CD14-positive monocyte (primary cell): ENCODE results near the gene BBS4. TPM values are rescaled to one million over a fixed set of nuclear protein-coding genes. Genes with fewer than 3 reads are reported as not detected.

Experiments used
- DNase-seq, 3 donors: peaks; one replicate each; pipeline ENCODE4 v3.0.0-alpha.2; 2011 to 2022
- H2AFZ ChIP-seq: 2 replicates; pipeline ENCODE4 v1.6.0; 2012; ENCODE audit warnings: mild to moderate bottlenecking, low read depth, low read length, inconsistent platforms; ENCODE audit not compliant: insufficient read depth, poor library complexity, severe bottlenecking
- H3K27ac ChIP-seq, 2 donors: 1 replicate in 1 of 2; 2 replicates in 1 of 2; pipeline ENCODE4 v1.5.1; 2012 to 2013; ENCODE audit warnings: low read length in 2 of 2, control low read depth in 1 of 2, inconsistent platforms in 1 of 2, low read depth in 1 of 2, mild to moderate bottlenecking in 1 of 2
- H3K27me3 ChIP-seq, 2 donors: one replicate each; pipeline versions ENCODE4 v1.6.0 to v1.6.1; 2011 to 2013; ENCODE audit warnings: low read length in 2 of 2; ENCODE audit not compliant: control insufficient read depth in 2 of 2, insufficient read depth in 2 of 2
- H3K36me3 ChIP-seq, 2 donors: replicated peaks in 1 of 2; 1 replicate in 1 of 2; 2 replicates in 1 of 2; pipeline versions ENCODE4 v1.5.1 to v1.6.1; 2012 to 2013; ENCODE audit warnings: low read length in 2 of 2, control low read depth in 1 of 2, inconsistent platforms in 1 of 2, mild to moderate bottlenecking in 1 of 2; ENCODE audit not compliant: insufficient read depth in 2 of 2, control insufficient read depth in 1 of 2
- H3K4me1 ChIP-seq, 2 donors: 1 replicate in 1 of 2; 2 replicates in 1 of 2; pipeline versions ENCODE4 v1.5.1 to v1.6.1; 2012 to 2013; ENCODE audit warnings: low read length in 2 of 2, control low read depth in 1 of 2, inconsistent platforms in 1 of 2, mild to moderate bottlenecking in 1 of 2, moderate library complexity in 1 of 2; ENCODE audit not compliant: insufficient read depth in 2 of 2, control insufficient read depth in 1 of 2
- H3K4me2 ChIP-seq: replicated peaks from 2 replicates; pipeline ENCODE3; 2012; ENCODE audit warnings: low read length, moderate library complexity, mild to moderate bottlenecking; ENCODE audit not compliant: poor library complexity, severe bottlenecking; ENCODE audit errors: extremely low read depth
- H3K4me3 ChIP-seq, 3 experiments: fragments of 200-600 bp in 1 of 3; sonication (generic) in 1 of 3; replicated peaks in 1 of 3; 1 replicate in 2 of 3; 2 replicates in 1 of 3; pipeline ENCODE4 v1.5.1; 2011 to 2013; ENCODE audit warnings: low read length in 3 of 3, mild to moderate bottlenecking in 3 of 3, control low read depth in 2 of 3, low read depth in 2 of 3, inconsistent platforms in 1 of 3, moderate library complexity in 1 of 3
- H3K79me2 ChIP-seq: 2 replicates; pipeline ENCODE4 v1.6.0; 2012; ENCODE audit warnings: mild to moderate bottlenecking, control low read depth, inconsistent platforms, low read length, moderate library complexity; ENCODE audit not compliant: insufficient read depth
- H3K9ac ChIP-seq: 2 replicates; pipeline ENCODE4 v1.6.0; 2017; ENCODE audit warnings: low read length, mild to moderate bottlenecking; ENCODE audit not compliant: insufficient read depth, poor library complexity, severe bottlenecking
- H3K9me3 ChIP-seq, 2 donors: replicated peaks in 1 of 2; 1 replicate in 1 of 2; 2 replicates in 1 of 2; pipeline versions ENCODE4 v1.5.1 to v1.6.1; 2012 to 2013; ENCODE audit warnings: low read length in 2 of 2, control low read depth in 1 of 2; ENCODE audit not compliant: control insufficient read depth in 1 of 2, insufficient read depth in 1 of 2
- H4K20me1 ChIP-seq: 2 replicates; pipeline ENCODE4 v1.6.0; 2012; ENCODE audit warnings: mild to moderate bottlenecking, low read length, control low read depth, moderate library complexity; ENCODE audit not compliant: insufficient read depth
- H3K27ac Mint-ChIP-seq, 7 donors: one replicate each; pipeline ENCODE4 v1.8.0; 2020; ENCODE audit warnings: mild to moderate bottlenecking in 7 of 7, mixed read lengths in 7 of 7, moderate library complexity in 6 of 7, inconsistent platforms in 2 of 7
- H3K27me3 Mint-ChIP-seq, 3 donors: one replicate each; pipeline ENCODE4 v1.8.0; 2021 to 2022; ENCODE audit warnings: low read depth in 3 of 3, mild to moderate bottlenecking in 3 of 3, mixed read lengths in 3 of 3, moderate library complexity in 3 of 3, inconsistent platforms in 1 of 3
- H3K36me3 Mint-ChIP-seq, 2 donors: one replicate each; pipeline ENCODE4 v1.8.0; 2020; ENCODE audit warnings: mixed read lengths in 2 of 2, inconsistent platforms in 1 of 2, mild to moderate bottlenecking in 1 of 2
- H3K4me1 Mint-ChIP-seq: one replicate; pipeline ENCODE4 v1.8.0; 2020; ENCODE audit warnings: mild to moderate bottlenecking, mixed read lengths
- H3K4me3 Mint-ChIP-seq, 2 donors: one replicate each; pipeline ENCODE4 v1.8.0; 2020; ENCODE audit warnings: mild to moderate bottlenecking in 2 of 2, mixed read lengths in 2 of 2, moderate library complexity in 1 of 2
- H3K9me3 Mint-ChIP-seq, 7 donors: one replicate each; pipeline ENCODE4 v1.8.0; 2020 to 2022; ENCODE audit warnings: mixed read lengths in 7 of 7, mild to moderate bottlenecking in 6 of 7, moderate library complexity in 6 of 7, inconsistent platforms in 2 of 7
- CTCF ChIP-seq: fragments of 200-600 bp; IDR thresholded peaks from one replicate; pipeline ENCODE4 v1.8.0; 2022; ENCODE audit warnings: antibody characterized with exemption, mild to moderate bottlenecking
- WGBS: methylation state at CpG from one replicate; pipeline ENCODE4 v1.1.5; 2013; ENCODE audit warnings: missing lambda C conversion rate; ENCODE audit not compliant: insufficient coverage; 5-methylcytosine and 5-hydroxymethylcytosine counted together
- intact Hi-C, 2 donors: fragments of 100-400 bp; cut with micrococcal nuclease; formaldehyde crosslinking; loops; one replicate each; pipeline versions ENCODE4 v1.15.0 to v1.15.1; 2023
- polyA plus RNA-seq, 3 donors: library from polyadenylated mRNA; depleted of rRNA in 1 of 3; unstranded in 2 of 3; stranded (reverse) in 1 of 3; fragments of 300-500 nt in 2 of 3; fragments of >200 nt in 1 of 3; fragmentation: Illumina TruSeq in 2 of 3; gene quantifications; 1 replicate in 2 of 3; 2 replicates in 1 of 3; pipeline ENCODE4 v1.2.3, GENCODE V29; 2012 to 2021

Gene BBS4
- polyA plus RNA-seq, 3 donors: 4.0 to 7.6 (median 4.1) TPM

GRCh38 chr15:72682772-72683171, 3.2 kb upstream of the BBS4 start:
- no peak for TF ChIP-seq CTCF
- H3K79me2 ChIP-seq: no peaks in the 10 kb centered on the region
- H3K27me3 ChIP-seq: peaks cover 4% of the 10 kb centered on the region in 2 donors
- no peaks in the 10 kb centered on the region for H3K9me3 Mint-ChIP-seq
- peaks cover 9 to 15% (median 15%) of the 10 kb centered on the region in 3 donors for H3K27me3 Mint-ChIP-seq
- 95% methylated on average over 3 of the region's 3 CpGs for WGBS
- no peaks in the 10 kb centered on the region for H4K20me1 ChIP-seq
- no peak overlapping the region for H3K4me3 ChIP-seq
- H3K36me3 ChIP-seq: no peaks in the 10 kb centered on the region
- intact Hi-C loops: no loop called here
- H2AFZ ChIP-seq: peak overlapping the region; percentile 29
- H3K27ac ChIP-seq: no peak overlapping the region
- H3K4me3 Mint-ChIP-seq: no peak overlapping the region
- no peak for DNase-seq
- no peak overlapping the region for H3K27ac Mint-ChIP-seq
- peaks cover 12% of the 10 kb centered on the region for H3K4me1 Mint-ChIP-seq
- peaks cover 14 to 15% of the 10 kb centered on the region in 2 donors for H3K4me1 ChIP-seq
- no peaks in the 10 kb centered on the region for H3K36me3 Mint-ChIP-seq
- no peaks in the 10 kb centered on the region for H3K9me3 ChIP-seq
- H3K9ac ChIP-seq: no peak overlapping the region
- no peak overlapping the region for H3K4me2 ChIP-seq

GRCh38 chr15:72685301-72685924, 594 bp upstream of the BBS4 start:
- Histone ChIP-seq H3K27me3 (no peaks in the 10 kb centered on the region), H3K27ac (peak overlapping the region; percentile 71 to 76), H3K9me3 (no peaks in the 10 kb centered on the region), H3K79me2 (no peaks in the 10 kb centered on the region), H4K20me1 (no peaks in the 10 kb centered on the region), H3K4me3 (peak overlapping the region; percentile 75 to 93 (median 90)), H3K36me3 (no peaks in the 10 kb centered on the region), H3K9ac (peak overlapping the region; percentile 67), H3K4me1 (peaks cover 14 to 15% of the 10 kb centered on the region in 2 donors), H3K4me2 (peak overlapping the region; percentile 98), H2AFZ (peak overlapping the region; percentile 94)
- 7% methylated on average over 7 of the region's 23 CpGs for WGBS
- Mint-ChIP-seq H3K27ac (peak overlapping the region; percentile 92 to 96 (median 94)), H3K4me3 (peak overlapping the region; percentile 98 to 99), H3K27me3 (peaks cover 0 to 6% (median 0%) of the 10 kb centered on the region in 3 donors), H3K36me3 (no peaks in the 10 kb centered on the region), H3K9me3 (no peaks in the 10 kb centered on the region), H3K4me1 (peaks cover 12% of the 10 kb centered on the region)
- intact Hi-C loops: no loop called here
- DNase-seq: peak in 1 of 3 donors; percentile 6
- TF ChIP-seq CTCF: no peak
